T-helper 17 cell (primary cell): ENCODE data around the gene PIEZO2. TPM values are rescaled to one million over a fixed set of nuclear protein-coding genes. Genes with fewer than 3 reads are reported as not detected.

Experiments
- ATAC-seq: fragments of 150-1000 bp; cut with Tn5 transposase; 2 replicates; pipeline ENCODE4 v1.10.0; 2021; ENCODE audit warnings: mild to moderate bottlenecking, moderate library complexity
- DNase-seq, 3 donors: peaks; one replicate each; pipeline versions ENCODE4 v3.0.0 to v3.0.0-alpha.2; 2020 to 2021
- H3K9me3 ChIP-seq: one replicate; pipeline ENCODE4 v1.7.0; 2013; ENCODE audit warnings: low read length, mild to moderate bottlenecking; ENCODE audit not compliant: control insufficient read depth, poor library complexity, severe bottlenecking
- H3K27ac Mint-ChIP-seq: one replicate; pipeline ENCODE4 v1.8.0; 2022; ENCODE audit warnings: mild to moderate bottlenecking, moderate library complexity, mixed read lengths
- H3K27me3 Mint-ChIP-seq: one replicate; pipeline ENCODE4 v1.8.0; 2022; ENCODE audit warnings: mixed read lengths
- H3K36me3 Mint-ChIP-seq: one replicate; pipeline ENCODE4 v1.8.0; 2022; ENCODE audit warnings: low read depth, mixed read lengths
- H3K4me1 Mint-ChIP-seq: one replicate; pipeline ENCODE4 v1.8.0; 2022; ENCODE audit warnings: mild to moderate bottlenecking, mixed read lengths
- H3K4me3 Mint-ChIP-seq: one replicate; pipeline ENCODE4 v1.8.0; 2022; ENCODE audit warnings: mild to moderate bottlenecking, moderate library complexity, mixed read lengths
- total RNA-seq, 4 donors: library from RNA in 2 of 4; stranded (reverse) in 2 of 4; gene quantifications; one replicate each; pipeline ENCODE4 v1.2.3 and lab custom pipeline; 2022 to 2026

The PIEZO2 gene
- total RNA-seq, 2 donors from 2014 or later = not detected

- Mint-ChIP-seq H3K27me3 (peaks cover 20% of the 10 kb centered on the region), H3K27ac (no peak overlapping the region), H3K36me3 (no peaks in the 10 kb centered on the region), H3K4me3 (no peak overlapping the region), H3K4me1 (peaks cover 2% of the 10 kb centered on the region)
- no peak for ATAC-seq
- no peak for DNase-seq
- H3K9me3 ChIP-seq = no peaks in the 10 kb centered on the region
Measured at GRCh38 chr18:10685484-10685883, 463.9 kb downstream of the PIEZO2 start.

DNA sequence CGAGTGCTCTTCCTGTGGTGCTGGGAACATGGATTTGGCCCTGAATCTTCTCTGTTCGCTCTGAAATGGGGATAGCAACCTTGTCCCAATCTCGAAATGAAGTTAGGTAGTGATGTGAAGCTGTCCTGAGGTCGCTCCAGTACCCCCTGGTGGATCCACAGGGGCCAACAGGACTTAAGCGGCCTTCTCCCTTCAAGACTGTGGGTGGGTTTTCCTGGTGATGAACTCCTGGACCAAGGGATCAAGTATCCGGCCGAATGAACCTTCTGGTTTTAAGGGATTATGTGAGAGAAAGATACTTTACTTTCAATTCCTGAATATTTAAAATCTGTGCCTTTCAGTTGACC, 467.0 kb downstream of the PIEZO2 start:
- Mint-ChIP-seq H3K4me3 (no peak overlapping the region), H3K27me3 (peaks cover 20% of the 10 kb centered on the region), H3K36me3 (no peaks in the 10 kb centered on the region), H3K4me1 (peaks cover 2% of the 10 kb centered on the region), H3K27ac (no peak overlapping the region)
- ATAC-seq (no peak), DNase-seq (no peak)
- H3K9me3 ChIP-seq = no peaks in the 10 kb centered on the region

DNA sequence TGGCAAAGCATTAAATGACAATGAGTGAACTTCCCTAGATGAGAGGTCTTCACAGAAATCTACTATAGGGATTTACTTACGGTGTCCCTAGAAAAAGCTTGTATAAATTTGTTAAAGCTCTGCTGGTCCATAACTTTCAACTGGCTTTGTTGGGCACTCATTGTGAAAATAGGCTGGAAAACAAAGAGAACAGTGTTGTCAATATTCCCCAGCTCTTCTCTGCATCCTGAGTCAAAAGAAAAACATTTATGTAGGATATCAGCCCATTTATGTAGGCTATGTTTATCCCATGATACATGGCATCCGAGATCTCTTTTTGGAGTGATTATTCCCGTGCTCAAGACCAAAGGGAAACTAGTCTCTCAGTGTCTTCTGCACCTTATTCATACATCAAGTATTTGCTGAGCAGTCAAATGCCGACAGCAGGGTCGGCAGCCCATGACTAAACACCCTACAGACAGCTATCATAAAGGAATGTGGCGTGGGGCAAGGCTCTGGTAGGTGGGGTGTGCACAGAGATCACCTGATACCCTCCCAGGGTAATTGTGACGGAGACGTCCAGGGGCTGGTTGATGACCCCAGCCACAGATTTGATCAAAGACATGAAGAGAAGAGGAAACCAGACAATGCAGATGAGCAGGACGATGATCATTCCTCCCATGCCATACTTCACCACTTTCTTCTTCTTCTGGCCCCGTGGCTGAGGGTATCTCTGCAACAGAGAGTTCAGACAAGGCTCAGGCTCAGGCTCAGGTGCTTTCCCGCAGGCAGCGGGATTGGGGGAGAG, 467.6 kb downstream of the PIEZO2 start:
- Mint-ChIP-seq H3K4me1 (peaks cover 2% of the 10 kb centered on the region), H3K36me3 (no peaks in the 10 kb centered on the region), H3K27ac (no peak overlapping the region), H3K27me3 (peaks cover 20% of the 10 kb centered on the region), H3K4me3 (peak overlapping the region; percentile 10)
- ATAC-seq (no peak), DNase-seq (no peak)
- no peaks in the 10 kb centered on the region for H3K9me3 ChIP-seq

- Mint-ChIP-seq H3K27me3 (peaks cover 20% of the 10 kb centered on the region), H3K4me1 (peaks cover 2% of the 10 kb centered on the region), H3K27ac (no peak overlapping the region), H3K4me3 (no peak overlapping the region), H3K36me3 (no peaks in the 10 kb centered on the region)
- no peak for ATAC-seq
- no peak for DNase-seq
- no peaks in the 10 kb centered on the region for H3K9me3 ChIP-seq
Measured at GRCh38 chr18:10680271-10680596, 469.1 kb downstream of the PIEZO2 start.

GRCh38 chr18:10679557-10680270, 469.7 kb downstream of the PIEZO2 start:
- peaks cover 2% of the 10 kb centered on the region for H3K4me1 Mint-ChIP-seq
- peaks cover 19% of the 10 kb centered on the region for H3K27me3 Mint-ChIP-seq
- ATAC-seq (no peak), DNase-seq (no peak)
- no peaks in the 10 kb centered on the region for H3K9me3 ChIP-seq
- H3K36me3 Mint-ChIP-seq = no peaks in the 10 kb centered on the region
- no peak overlapping the region for H3K4me3 Mint-ChIP-seq
- H3K27ac Mint-ChIP-seq = no peak overlapping the region

- Mint-ChIP-seq H3K4me1 (peaks cover 2% of the 10 kb centered on the region), H3K4me3 (no peak overlapping the region), H3K36me3 (no peaks in the 10 kb centered on the region), H3K27me3 (peaks cover 18% of the 10 kb centered on the region), H3K27ac (no peak overlapping the region)
- H3K9me3 ChIP-seq = no peaks in the 10 kb centered on the region
- DNase-seq (no peak), ATAC-seq (no peak)
Measured at GRCh38 chr18:10671441-10671840, 477.9 kb downstream of the PIEZO2 start.

GRCh38 chr18:10670856-10671255, 478.5 kb downstream of the PIEZO2 start:
- Mint-ChIP-seq H3K4me3 (no peak overlapping the region), H3K27me3 (peaks cover 18% of the 10 kb centered on the region), H3K4me1 (peaks cover 2% of the 10 kb centered on the region), H3K27ac (no peak overlapping the region), H3K36me3 (no peaks in the 10 kb centered on the region)
- no peaks in the 10 kb centered on the region for H3K9me3 ChIP-seq
- ATAC-seq (no peak), DNase-seq (no peak)

DNA sequence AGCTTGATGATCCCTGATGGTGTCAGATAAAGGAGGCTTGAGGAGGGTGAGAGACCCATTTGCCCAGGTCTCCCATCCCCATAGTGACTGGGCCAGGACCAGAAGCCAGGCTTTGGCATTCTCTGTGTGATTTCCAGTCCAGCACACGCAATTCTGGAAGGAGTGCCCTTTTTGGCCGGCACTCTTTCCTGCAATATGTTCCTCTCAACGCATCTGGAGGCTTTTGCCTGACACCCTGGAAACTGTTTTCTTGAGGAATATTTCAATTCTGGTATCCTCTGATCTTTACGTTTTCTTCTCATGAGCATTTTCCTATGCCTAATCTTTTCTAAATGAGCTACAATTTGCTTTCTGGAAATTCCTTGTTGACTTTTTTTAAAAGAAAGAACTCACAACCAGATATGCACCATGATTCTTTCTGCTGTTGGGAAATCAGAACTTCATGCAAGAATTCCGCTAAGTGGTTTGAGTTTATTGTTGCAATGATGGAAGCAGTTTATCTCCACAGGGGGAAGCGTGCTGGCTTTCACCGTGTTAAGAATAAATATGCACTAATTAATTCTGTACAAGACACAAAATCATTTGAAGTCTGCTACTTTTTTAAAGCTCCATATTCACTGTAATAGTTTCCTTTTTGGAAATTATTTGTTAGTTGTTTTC, 479.8 kb downstream of the PIEZO2 start:
- peaks cover 19% of the 10 kb centered on the region for H3K27me3 Mint-ChIP-seq
- no peaks in the 10 kb centered on the region for H3K36me3 Mint-ChIP-seq
- DNase-seq = no peak
- no peaks in the 10 kb centered on the region for H3K9me3 ChIP-seq
- no peak overlapping the region for H3K27ac Mint-ChIP-seq
- no peak for ATAC-seq
- H3K4me1 Mint-ChIP-seq = peaks cover 2% of the 10 kb centered on the region
- H3K4me3 Mint-ChIP-seq = no peak overlapping the region

DNA sequence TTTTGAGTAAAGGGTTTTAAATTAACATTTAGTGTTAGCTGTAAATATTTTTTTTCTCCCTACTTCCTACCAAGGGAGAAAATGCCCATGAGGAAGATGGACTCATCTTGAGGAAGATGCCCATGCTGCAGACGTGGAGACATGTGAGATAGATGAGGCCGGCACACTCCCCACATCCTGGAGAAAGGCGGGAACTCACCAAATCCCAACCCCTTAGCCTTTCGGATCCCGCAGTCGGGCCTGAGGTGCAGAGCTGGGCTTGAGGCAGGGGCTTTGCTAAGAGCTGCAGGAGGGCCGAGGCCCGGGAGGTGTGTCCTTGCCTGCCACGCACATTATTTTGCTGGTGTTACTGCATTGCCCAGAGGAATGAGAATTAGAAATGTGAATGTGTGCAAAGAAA, 485.6 kb downstream of the PIEZO2 start:
- Mint-ChIP-seq H3K36me3 (no peaks in the 10 kb centered on the region), H3K4me1 (peaks cover 2% of the 10 kb centered on the region), H3K27ac (no peak overlapping the region), H3K4me3 (no peak overlapping the region), H3K27me3 (peaks cover 37% of the 10 kb centered on the region)
- ATAC-seq (no peak), DNase-seq (no peak)
- no peaks in the 10 kb centered on the region for H3K9me3 ChIP-seq

DNA sequence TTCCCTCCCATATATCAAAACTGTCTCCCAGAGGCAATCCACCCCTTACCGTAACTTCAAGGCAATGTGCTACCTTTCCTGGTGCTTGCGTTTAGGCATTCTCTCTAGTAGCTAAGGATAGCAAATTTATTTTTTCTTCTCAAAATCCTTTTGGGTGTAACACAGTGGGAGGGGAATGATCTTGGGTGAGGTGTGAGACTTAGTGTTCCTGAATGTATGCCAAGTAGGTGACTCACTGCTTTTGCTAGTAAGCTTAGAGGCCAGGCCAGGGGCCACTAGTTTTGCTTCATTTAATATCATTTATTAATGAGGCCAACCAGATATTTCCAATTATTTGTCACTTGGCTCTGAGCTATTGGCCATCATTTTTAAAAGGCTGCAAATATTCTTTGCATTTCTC, 488.1 kb downstream of the PIEZO2 start:
- ATAC-seq (no peak), DNase-seq (no peak)
- no peaks in the 10 kb centered on the region for H3K4me1 Mint-ChIP-seq
- H3K27me3 Mint-ChIP-seq = peaks cover 25% of the 10 kb centered on the region
- no peaks in the 10 kb centered on the region for H3K36me3 Mint-ChIP-seq
- H3K9me3 ChIP-seq = no peaks in the 10 kb centered on the region
- no peak overlapping the region for H3K4me3 Mint-ChIP-seq
- no peak overlapping the region for H3K27ac Mint-ChIP-seq

GRCh38 chr18:10660179-10660884, 489.0 kb downstream of the PIEZO2 start:
- H3K9me3 ChIP-seq = no peaks in the 10 kb centered on the region
- Mint-ChIP-seq H3K27ac (no peak overlapping the region), H3K36me3 (no peaks in the 10 kb centered on the region), H3K27me3 (peaks cover 25% of the 10 kb centered on the region), H3K4me3 (no peak overlapping the region), H3K4me1 (no peaks in the 10 kb centered on the region)
- no peak for DNase-seq
- no peak for ATAC-seq

DNA sequence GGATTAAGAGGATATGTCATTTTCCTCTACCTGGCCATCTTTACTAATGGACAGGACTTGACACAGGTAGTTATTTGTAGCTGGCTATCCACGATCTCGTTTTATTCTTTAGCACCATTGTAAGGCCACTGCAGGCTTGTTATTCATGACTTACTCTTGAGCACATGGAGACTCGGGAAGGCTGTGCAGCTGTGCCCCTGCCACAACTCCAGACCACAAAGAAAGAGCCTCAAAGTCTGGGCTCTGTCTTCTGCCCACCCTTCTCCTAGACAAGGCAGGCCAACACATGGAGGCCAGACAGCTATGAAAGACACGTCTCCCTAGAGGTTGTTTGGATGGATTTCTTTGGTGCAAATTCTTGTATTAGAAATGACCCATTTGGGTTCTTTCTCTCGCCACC, 489.8 kb downstream of the PIEZO2 start:
- H3K36me3 Mint-ChIP-seq = no peaks in the 10 kb centered on the region
- no peak overlapping the region for H3K27ac Mint-ChIP-seq
- no peak for DNase-seq
- H3K9me3 ChIP-seq = no peaks in the 10 kb centered on the region
- H3K27me3 Mint-ChIP-seq = peaks cover 21% of the 10 kb centered on the region
- no peaks in the 10 kb centered on the region for H3K4me1 Mint-ChIP-seq
- no peak overlapping the region for H3K4me3 Mint-ChIP-seq
- no peak for ATAC-seq

GRCh38 chr18:10659000-10659399, 490.4 kb downstream of the PIEZO2 start:
- Mint-ChIP-seq H3K4me3 (no peak overlapping the region), H3K36me3 (no peaks in the 10 kb centered on the region), H3K27ac (no peak overlapping the region), H3K27me3 (peaks cover 15% of the 10 kb centered on the region), H3K4me1 (no peaks in the 10 kb centered on the region)
- ATAC-seq (no peak), DNase-seq (no peak)
- no peaks in the 10 kb centered on the region for H3K9me3 ChIP-seq
